Upper lobe of right lung (tissue), 1 donor: ENCODE data around the gene SLC6A12. TPM values are rescaled to one million over a fixed set of nuclear protein-coding genes. Genes with fewer than 3 reads are reported as not detected.
A peak's percentile ranks its signal among the peaks of the same experiment; 100 is the strongest.

Experiments
- ATAC-seq: fragments of 200-7000 bp; cut with Tn5 transposase; one replicate; pipeline ENCODE4 v1.9.1; 2020; ENCODE audit warnings: mild to moderate bottlenecking, moderate library complexity
- DNase-seq: peaks from one replicate; pipeline ENCODE4 v3.0.0-alpha.2; 2020
- H3K27ac ChIP-seq: fragments of 200-600 bp; one replicate; pipeline ENCODE4 v1.8.0; 2022
- H3K27me3 ChIP-seq: fragments of 200-600 bp; one replicate; pipeline ENCODE4 v1.8.0; 2022; ENCODE audit warnings: mild to moderate bottlenecking
- H3K36me3 ChIP-seq: fragments of 200-600 bp; one replicate; pipeline ENCODE4 v1.8.0; 2022
- H3K4me1 ChIP-seq: fragments of 200-600 bp; one replicate; pipeline ENCODE4 v1.8.0; 2022
- H3K4me3 ChIP-seq: fragments of 200-600 bp; one replicate; pipeline ENCODE4 v1.8.0; 2022; ENCODE audit warnings: mild to moderate bottlenecking
- H3K9me3 ChIP-seq: fragments of 200-600 bp; one replicate; pipeline ENCODE4 v1.8.0; 2022
- CTCF ChIP-seq: fragments of 200-600 bp; IDR thresholded peaks from one replicate; pipeline ENCODE4 v1.8.0; 2022; ENCODE audit warnings: antibody characterized with exemption
- intact Hi-C: fragments of 100-400 bp; cut with DNase I; formaldehyde crosslinking; loops from one replicate; pipeline ENCODE4 v1.11.0; 2022
- total RNA-seq: library from RNA; stranded (reverse); fragmentation: NEBNext Ultra II Directional; extraction: Animal tissue kit (Norgen Biotek cat#: 25700); gene quantifications from one replicate; pipeline ENCODE4 v1.2.1, GENCODE V29; 2021
- donor health status: DM: no; HTN: yes; CAD: no; lungs with severe emphysema.

SLC6A12 gene
- total RNA-seq, 1 donor from 2014 or later = 11.1 TPM

GRCh38 chr12:234019-234418, 20.1 kb upstream of the SLC6A12 start:
- intact Hi-C loops = no loop called here
- DNase-seq (no peak), ATAC-seq (no peak)
- Histone ChIP-seq H3K36me3 (no peaks in the 10 kb centered on the region), H3K27ac (no peak overlapping the region), H3K4me3 (no peak overlapping the region), H3K4me1 (no peaks in the 10 kb centered on the region), H3K9me3 (no peaks in the 10 kb centered on the region), H3K27me3 (peaks cover 4% of the 10 kb centered on the region)
- TF ChIP-seq CTCF = no peak

GRCh38 chr12:233615-233968, 19.6 kb upstream of the SLC6A12 start:
- peaks cover 4% of the 10 kb centered on the region for H3K27me3 ChIP-seq
- DNase-seq (peak; percentile 18), ATAC-seq (no peak)
- no peaks in the 10 kb centered on the region for H3K9me3 ChIP-seq
- TF ChIP-seq CTCF = no peak
- no peak overlapping the region for H3K27ac ChIP-seq
- H3K4me1 ChIP-seq = no peaks in the 10 kb centered on the region
- no peaks in the 10 kb centered on the region for H3K36me3 ChIP-seq
- intact Hi-C loops = no loop called here
- no peak overlapping the region for H3K4me3 ChIP-seq

GRCh38 chr12:232731-233614, 19.0 kb upstream of the SLC6A12 start:
- no peaks in the 10 kb centered on the region for H3K36me3 ChIP-seq
- TF ChIP-seq CTCF = no peak
- no peaks in the 10 kb centered on the region for H3K4me1 ChIP-seq
- H3K4me3 ChIP-seq = no peak overlapping the region
- peaks cover 4% of the 10 kb centered on the region for H3K27me3 ChIP-seq
- ATAC-seq (peak; percentile 66), DNase-seq (peak; percentile 62)
- intact Hi-C loops = no loop called here
- H3K9me3 ChIP-seq = no peaks in the 10 kb centered on the region
- no peak overlapping the region for H3K27ac ChIP-seq

GRCh38 chr12:230925-231671, 17.1 kb upstream of the SLC6A12 start:
- Histone ChIP-seq H3K9me3 (no peaks in the 10 kb centered on the region), H3K36me3 (no peaks in the 10 kb centered on the region), H3K27ac (no peak overlapping the region), H3K4me3 (no peak overlapping the region), H3K4me1 (no peaks in the 10 kb centered on the region), H3K27me3 (no peaks in the 10 kb centered on the region)
- peak; percentile 51 for DNase-seq
- ATAC-seq = no peak
- no peak for TF ChIP-seq CTCF
- intact Hi-C loops = no loop called here

- Histone ChIP-seq H3K4me1 (no peaks in the 10 kb centered on the region), H3K27me3 (no peaks in the 10 kb centered on the region), H3K27ac (no peak overlapping the region), H3K9me3 (no peaks in the 10 kb centered on the region), H3K36me3 (no peaks in the 10 kb centered on the region), H3K4me3 (no peak overlapping the region)
- no peak for ATAC-seq
- DNase-seq = peak; percentile 55
- intact Hi-C loops = no loop called here
- TF ChIP-seq CTCF = no peak
These were observed 15.7 kb upstream of the SLC6A12 start for GRCh38 chr12:229441-230191.
